Heart right ventricle (tissue), 16 donors: ENCODE data around the gene INHA. TPM values are rescaled to one million over a fixed set of nuclear protein-coding genes. Genes with fewer than 3 reads are reported as not detected.

Source experiments
- ATAC-seq, 8 donors: fragments of 200-7000 bp; cut with Tn5 transposase; one replicate each; pipeline ENCODE4 v1.9.1; 2020; ENCODE audit warnings: mild to moderate bottlenecking in 8 of 8, moderate library complexity in 8 of 8, moderate number of reproducible peaks in 1 of 8
- DNase-seq, 2 donors: peaks; one replicate each; pipeline ENCODE4 v3.0.0-alpha.2; 2020
- H3K27ac ChIP-seq, 10 donors: fragments of 200-600 bp; sonication (generic) in 2 of 10; one replicate each; pipeline versions ENCODE4 v1.5.0 to v1.8.0; 2020 to 2022; ENCODE audit warnings: mild to moderate bottlenecking in 3 of 10
- H3K27me3 ChIP-seq, 7 donors: fragments of 200-600 bp; one replicate each; pipeline ENCODE4 v1.8.0; 2021 to 2022; ENCODE audit warnings: mild to moderate bottlenecking in 2 of 7
- H3K36me3 ChIP-seq, 9 donors: fragments of 200-600 bp; sonication (generic) in 1 of 9; one replicate each; pipeline versions ENCODE4 v1.5.0 to v1.8.0; 2020 to 2022; ENCODE audit warnings: mild to moderate bottlenecking in 2 of 9
- H3K4me1 ChIP-seq, 9 donors: fragments of 200-600 bp; sonication (generic) in 1 of 9; one replicate each; pipeline versions ENCODE4 v1.5.0 to v1.8.0; 2020 to 2022; ENCODE audit warnings: mild to moderate bottlenecking in 4 of 9
- H3K4me3 ChIP-seq, 10 donors: fragments of 200-600 bp; sonication (generic) in 2 of 10; one replicate each; pipeline versions ENCODE4 v1.5.0 to v1.8.0; 2020 to 2022; ENCODE audit warnings: mild to moderate bottlenecking in 7 of 10, moderate library complexity in 2 of 10
- H3K9me3 ChIP-seq, 11 donors: fragments of 200-600 bp in 10 of 11; sonication (generic) in 2 of 11; one replicate each; pipeline versions ENCODE4 v1.5.0 to v1.8.0; 2013 to 2022; ENCODE audit warnings: mild to moderate bottlenecking in 2 of 11, control low read depth in 1 of 11, moderate library complexity in 1 of 11
- CTCF ChIP-seq, 9 donors: fragments of 200-600 bp; sonication (generic) in 2 of 9; IDR thresholded peaks; one replicate each; pipeline versions ENCODE4 v1.5.0 to v1.8.0; 2021 to 2022; ENCODE audit warnings: antibody characterized with exemption in 9 of 9, mild to moderate bottlenecking in 5 of 9, moderate library complexity in 1 of 9
- WGBS, 2 donors: extraction: QIAGEN DNeasy Blood & Tissue Kit; methylation state at CpG; one replicate each; pipeline ENCODE4 v1.1.7; 2013; ENCODE audit warnings: inconsistent platforms in 1 of 2; 5-methylcytosine and 5-hydroxymethylcytosine counted together
- intact Hi-C, 10 donors: fragments of 100-400 bp; cut with DNase I; formaldehyde crosslinking; loops; one replicate each; pipeline versions ENCODE4 v1.11.1 to v1.14.2; 2022
- polyA plus RNA-seq, 2 donors: library from polyadenylated mRNA; stranded (reverse); fragments of 200-250 nt; gene quantifications; one replicate each; pipeline ENCODE4 v1.2.3, GENCODE V29; 2013
- total RNA-seq, 10 donors: library from RNA; stranded (reverse); fragmentation: NEBNext Ultra II Directional in 3 of 10; extraction: Animal tissue kit (Norgen Biotek cat#: 25700) in 3 of 10; gene quantifications; one replicate each; pipeline versions ENCODE4 v1.2.1 to v1.2.4, GENCODE V29; 2021 to 2023
- donor health status: Arrhythmogenic right ventricular cardiomyopathy.
- donor health status: ischemic (EF 13 %, LVEDD 7.1; RV severe dilation, severe dysfunction).
- donor health status: healthy with polysubstance abuse.
- donor health status: DM: no; HTN: yes; CAD: no.
- donor health status: DM: no; HTN: no; CAD: no.
- donor health status: ischemic (EF 25% LVEDD 6.9; RV normal size, moderate dysfunction).
- donor health status: ischemic (EF 25% LVEDD 5.7; RV mildly dilated, moderate dysfunction).
- donor health status: healthy.
- donor health status: DM: yes; HTN: yes; CAD: no.
- donor health status: Ischemic cardiomyopathy.
- donor health status: ischemic (EF 35%, LVEDD 5.7; RV mildly dilated, moderate dysfunction).
- donor health status: nonischemic (EF 11% LVEDD 7.7; RV severe dilation, severe dysfunction).
- donor health status: DM: yes; HTN: yes; CAD: no.
- donor health status: PGD.
- donor health status: ischemic (EF 29% LVEDD 5.4; RV normal size, mild dysfunction).
- donor health status: nonischemic (EF 23%, LVEDD 6.1; RV moderate dilation, normal function).

The INHA gene
- total and polyA plus RNA-seq, 12 donors, result 1.1 to 22.1 (median 3.0) TPM

- no peak for TF ChIP-seq CTCF (IDR thresholded peaks at IDR 0.05)
- WGBS, 2 donors, result 26 to 27% methylated on average over 9 of the region's 9 CpGs
Measured at GRCh38 chr2:219598308-219599078, 26.4 kb downstream of the INHA start.

GRCh38 chr2:219603771-219604170 lies 31.7 kb downstream of the INHA start:
- DNase-seq, result no peak
- H3K27me3 ChIP-seq, result no peaks in the 10 kb centered on the region
- TF ChIP-seq CTCF (IDR thresholded peaks at IDR 0.05), result no peak
- no peak overlapping the region for H3K4me3 ChIP-seq
- intact Hi-C loops, result no loop called here
- H3K4me1 ChIP-seq, result peaks cover 0 to 14% (median 0%) of the 10 kb centered on the region in 9 donors
- no peak for ATAC-seq
- 89 to 94% methylated on average over 5 of the region's 5 CpGs for WGBS, 2 donors
- peak overlapping the region in 1 of 10 donors; percentile 50 for H3K27ac ChIP-seq
- H3K36me3 ChIP-seq, result peaks cover 0 to 82% (median 33%) of the 10 kb centered on the region in 9 donors
- H3K9me3 ChIP-seq, result no peaks in the 10 kb centered on the region

More at GRCh38 chr2:219598308-219599078, 26.4 kb downstream of the INHA start:
- H3K27ac ChIP-seq, result peak overlapping the region; percentile 87 to 97 (median 94)
- DNase-seq, result no peak
- H3K9me3 ChIP-seq, result no peaks in the 10 kb centered on the region
- peaks cover 0 to 25% (median 10%) of the 10 kb centered on the region in 9 donors for H3K4me1 ChIP-seq
- ATAC-seq, result no peak
- H3K36me3 ChIP-seq, result peaks cover 0 to 30% (median 13%) of the 10 kb centered on the region in 9 donors
- H3K27me3 ChIP-seq, result no peaks in the 10 kb centered on the region
- H3K4me3 ChIP-seq, result peak overlapping the region; percentile 46 to 80 (median 70)
- intact Hi-C loops, result loop anchor here in 4 of 10 donors (1.0 to 5.0 kb wide), 5 partner anchors 44 to 210 kb away; partner anchors contain the start of genes CHPF (in 1 of the 4) and TMEM198 (in 1 of the 4)

GRCh38 chr2:219605607-219605954 lies 33.5 kb downstream of the INHA start:
- DNase-seq (no peak), ATAC-seq (peak in 1 of 8 donors; percentile 2)
- TF ChIP-seq CTCF (IDR thresholded peaks at IDR 0.05), result no peak
- Histone ChIP-seq H3K36me3 (peaks cover 0 to 95% (median 36%) of the 10 kb centered on the region in 9 donors), H3K4me3 (no peak overlapping the region), H3K4me1 (peaks cover 0 to 14% (median 10%) of the 10 kb centered on the region in 9 donors), H3K27me3 (no peaks in the 10 kb centered on the region), H3K9me3 (no peaks in the 10 kb centered on the region), H3K27ac (peak overlapping the region in 1 of 10 donors; percentile 27)
- intact Hi-C loops, result no loop called here
- WGBS, 2 donors, result 74 to 81% methylated on average over 6 of the region's 6 CpGs

GRCh38 chr2:219607931-219608330 lies 35.8 kb downstream of the INHA start:
- H3K27ac ChIP-seq, result no peak overlapping the region
- H3K27me3 ChIP-seq, result no peaks in the 10 kb centered on the region
- intact Hi-C loops, result no loop called here
- peaks cover 0 to 20% (median 14%) of the 10 kb centered on the region in 9 donors for H3K4me1 ChIP-seq
- DNase-seq (no peak), ATAC-seq (no peak)
- H3K36me3 ChIP-seq, result peaks cover 0 to 88% (median 38%) of the 10 kb centered on the region in 9 donors
- 93% methylated on average over 15 of the region's 15 CpGs for WGBS, 2 donors
- TF ChIP-seq CTCF (IDR thresholded peaks at IDR 0.05), result no peak
- no peaks in the 10 kb centered on the region for H3K9me3 ChIP-seq
- H3K4me3 ChIP-seq, result no peak overlapping the region
